GM18526 (cell line): ENCODE measurements around the gene UNC13C.

Experiments used
- POLR2A ChIP-seq: IDR thresholded peaks from 3 replicates; pipeline ENCODE4 v1.6.1; 2011; ENCODE audit not compliant: insufficient read length; ENCODE audit errors: extremely low read depth

UNC13C gene

DNA sequence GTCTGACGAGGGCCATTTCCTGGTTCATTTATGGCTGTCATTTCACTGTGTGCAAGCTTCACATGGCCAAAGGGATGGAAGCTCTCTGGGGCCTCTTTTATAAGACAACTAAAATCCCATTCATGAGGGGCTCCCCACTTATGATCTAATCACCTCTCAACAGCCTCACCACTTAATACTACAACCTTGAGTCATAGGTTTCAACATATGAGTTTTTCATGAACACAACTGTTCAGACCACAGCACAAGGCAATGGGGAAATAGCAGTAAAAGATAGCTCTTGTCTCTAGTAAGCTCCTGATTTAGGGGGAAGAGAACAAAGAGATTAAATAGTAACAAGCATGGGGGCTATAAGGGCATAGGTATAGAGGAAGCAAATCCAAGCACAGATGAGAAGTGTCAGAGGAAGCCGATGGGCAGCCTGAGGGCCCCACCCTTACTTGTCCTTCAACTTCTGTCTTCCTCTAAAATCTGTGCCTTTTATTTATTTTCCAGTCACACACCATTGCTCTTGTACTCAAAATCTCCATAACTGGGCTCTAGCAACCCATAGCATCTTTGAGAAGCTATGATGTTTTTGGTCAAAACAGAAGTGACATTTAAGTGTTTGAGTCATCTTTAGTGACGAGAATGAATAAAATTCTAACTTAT lies 329.1 kb downstream of the UNC13C start:
- no peak for TF ChIP-seq POLR2A

DNA sequence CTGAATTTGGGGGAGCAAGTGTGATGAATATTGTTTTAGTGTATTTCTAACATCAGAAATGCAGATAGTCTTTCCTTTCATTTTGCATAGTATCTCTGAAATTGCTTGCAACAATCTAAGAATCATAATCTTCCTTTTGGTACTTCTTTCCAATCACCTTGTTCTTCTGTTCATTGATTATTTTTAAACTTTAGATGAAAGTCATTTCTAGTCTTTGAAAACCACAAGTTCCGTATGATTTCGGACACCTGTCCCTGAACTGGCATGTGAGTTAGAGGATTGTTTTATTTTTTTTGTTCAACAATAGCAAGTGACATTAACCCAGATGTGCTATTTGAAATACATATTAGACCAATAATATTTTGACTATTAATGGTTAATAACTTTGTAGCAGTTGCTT lies 329.7 kb downstream of the UNC13C start:
- no peak for TF ChIP-seq POLR2A

DNA sequence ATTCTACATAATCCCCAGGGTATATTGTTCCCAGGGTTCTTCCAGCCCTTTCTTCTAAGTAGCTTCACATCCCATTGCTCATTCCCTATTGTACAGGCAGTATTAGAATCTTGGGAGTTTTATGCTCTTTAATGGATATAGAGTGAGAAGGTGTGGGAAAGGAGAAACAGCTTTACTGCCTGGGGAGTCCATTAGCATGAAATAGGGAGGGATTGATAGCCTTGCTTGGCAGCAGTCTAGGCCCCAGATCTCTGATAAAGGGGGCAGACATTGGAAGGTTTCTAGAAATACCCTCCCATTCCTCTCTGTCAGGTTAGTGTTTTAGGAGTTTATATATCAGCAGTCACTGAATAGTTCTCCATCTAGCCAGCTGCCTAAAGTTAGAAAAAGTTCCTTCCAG lies 334.3 kb downstream of the UNC13C start:
- TF ChIP-seq POLR2A: no peak

DNA sequence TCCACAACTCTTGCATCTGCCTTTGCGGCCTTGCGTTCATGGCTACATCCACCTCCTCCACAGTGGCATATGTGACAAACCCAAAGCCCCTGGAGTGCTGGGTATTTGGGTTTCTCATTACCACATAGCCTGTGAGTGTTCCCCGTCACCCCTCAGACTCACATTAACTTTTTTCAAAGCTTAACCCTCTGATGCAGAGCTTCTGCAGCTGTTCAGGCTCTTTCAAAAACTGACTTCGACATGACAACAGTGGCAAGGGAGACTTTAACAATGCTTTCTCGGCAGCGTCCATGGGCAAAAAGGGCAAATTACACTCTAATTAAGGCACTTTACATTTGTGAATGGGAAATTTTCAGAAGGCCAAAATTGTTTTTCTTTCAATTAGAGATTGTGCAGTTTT lies 343.2 kb downstream of the UNC13C start:
- no peak for TF ChIP-seq POLR2A

DNA sequence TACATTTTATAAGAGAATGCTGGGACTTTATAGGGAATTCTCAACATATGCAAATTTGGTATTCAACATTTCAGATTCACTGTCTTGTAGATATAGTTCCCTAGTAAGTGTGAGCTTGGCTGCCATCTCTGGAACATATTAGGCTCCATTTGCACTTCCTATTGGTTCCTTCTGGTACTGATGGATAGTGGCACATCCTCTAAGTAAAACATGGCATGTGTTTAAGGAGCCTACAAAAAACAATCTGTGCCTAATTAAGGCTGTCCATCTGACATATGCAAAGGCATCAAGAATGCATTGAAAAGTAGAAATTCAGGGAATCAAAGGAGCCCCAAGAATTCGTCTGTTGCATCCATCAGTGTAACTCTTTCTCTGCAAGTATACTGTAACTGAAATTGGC lies 344.1 kb downstream of the UNC13C start:
- TF ChIP-seq POLR2A: no peak

DNA sequence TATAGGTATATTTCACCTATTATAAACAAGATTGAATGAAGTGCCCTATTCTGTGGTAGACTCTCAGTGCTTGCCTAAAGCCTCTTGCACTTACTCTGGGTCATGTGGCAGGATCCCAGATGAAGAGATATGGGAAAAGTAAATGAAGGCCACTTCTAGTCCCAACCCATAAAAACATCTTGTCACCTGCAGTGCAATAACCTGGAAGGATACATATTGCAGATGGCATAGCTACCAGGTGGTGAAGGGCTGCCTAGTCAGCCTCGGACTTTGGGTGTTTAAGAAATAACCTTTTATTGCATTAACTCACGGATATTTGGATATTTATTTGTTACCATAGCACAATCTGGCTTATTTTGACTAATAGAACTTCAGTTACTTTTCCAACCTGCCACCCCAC lies 367.1 kb downstream of the UNC13C start:
- TF ChIP-seq POLR2A: no peak

DNA sequence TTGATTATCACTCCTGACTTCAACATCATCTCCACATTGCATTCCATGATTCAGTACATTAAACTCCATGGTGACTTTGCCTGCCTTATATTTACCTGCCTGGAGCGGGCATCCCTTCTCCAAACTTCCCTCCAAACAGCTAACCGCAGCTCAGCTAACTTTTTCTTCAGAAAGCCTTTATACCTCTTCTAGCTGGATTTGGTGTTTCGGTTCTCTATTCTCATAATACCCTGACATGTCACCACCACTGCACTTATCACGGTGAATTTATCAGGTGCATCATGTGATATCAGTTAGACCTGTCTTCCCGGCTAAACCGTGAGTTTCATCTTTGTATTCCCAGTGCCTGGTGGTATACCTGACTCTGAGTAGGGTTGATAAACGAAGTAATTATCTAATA lies 367.6 kb downstream of the UNC13C start:
- TF ChIP-seq POLR2A: no peak

DNA sequence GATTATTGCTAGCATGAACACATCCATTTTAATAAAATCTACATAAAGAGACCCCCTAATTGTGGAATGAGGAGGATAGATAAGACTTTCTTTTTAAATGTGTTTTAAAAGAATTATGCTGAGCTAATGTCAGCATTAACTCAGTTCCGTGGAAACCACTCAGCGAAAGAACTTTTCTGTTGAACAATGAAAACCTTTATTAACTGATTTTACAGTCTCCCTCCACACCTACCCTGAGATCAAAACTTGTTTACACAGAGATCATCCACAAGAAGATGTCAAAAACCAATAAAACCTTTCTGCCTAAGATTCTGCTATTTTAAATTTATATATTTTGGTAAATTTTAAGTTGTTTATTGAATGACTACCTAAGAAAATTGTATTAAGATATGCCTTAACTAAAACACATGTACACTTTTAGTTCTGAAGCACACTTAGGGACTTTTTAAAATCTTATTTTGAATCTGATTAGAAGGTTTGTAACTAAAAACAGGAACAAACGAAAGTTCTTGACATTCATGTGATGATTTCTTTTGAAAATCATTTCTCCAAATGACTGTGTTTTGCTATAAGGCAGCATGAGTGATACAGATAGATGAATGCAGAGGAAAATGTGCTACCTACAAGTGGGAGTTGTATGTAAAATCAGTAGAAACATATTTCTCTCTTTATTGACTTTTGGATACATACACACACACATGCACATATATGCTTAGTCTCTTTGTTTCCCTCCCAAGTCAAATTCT lies 369.0 kb downstream of the UNC13C start:
- no peak for TF ChIP-seq POLR2A

DNA sequence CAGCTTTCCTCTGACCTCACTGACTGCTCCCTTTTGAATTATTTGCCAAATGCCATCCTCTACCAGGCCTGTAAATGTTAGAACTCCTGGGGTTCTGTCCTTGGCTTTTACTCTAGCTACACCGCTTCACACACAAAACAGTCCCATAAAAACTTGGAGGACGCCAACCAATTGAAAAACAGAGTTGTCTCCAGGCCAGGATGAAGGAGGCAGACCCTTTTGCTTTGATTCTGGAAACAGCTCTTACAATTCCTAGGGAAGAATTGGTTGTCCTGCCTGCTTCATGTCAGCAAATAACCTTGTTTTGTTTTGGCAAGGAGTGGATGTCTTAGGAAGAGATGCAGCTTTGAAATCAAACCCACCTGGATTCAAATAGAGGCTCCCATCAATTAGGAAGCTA lies 375.5 kb downstream of the UNC13C start:
- no peak for TF ChIP-seq POLR2A

DNA sequence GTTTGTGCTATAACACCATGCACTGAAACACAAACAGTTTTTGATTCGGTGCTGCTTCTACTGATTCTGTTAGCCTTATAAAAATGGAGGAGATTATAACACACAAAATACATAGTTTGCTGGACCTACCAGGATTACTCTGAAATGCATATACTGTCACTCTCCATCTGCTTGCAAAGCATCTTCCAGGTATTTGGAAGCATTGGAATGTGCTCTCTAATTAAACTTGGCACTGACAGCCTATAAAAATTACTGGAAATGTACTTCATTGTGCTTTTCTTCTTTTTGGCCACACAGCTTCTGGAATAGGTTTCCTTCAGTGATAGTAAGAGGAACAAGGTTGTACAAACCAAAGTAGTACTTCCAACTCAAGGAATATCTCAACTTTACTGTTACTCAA lies 376.1 kb downstream of the UNC13C start:
- no peak for TF ChIP-seq POLR2A

DNA sequence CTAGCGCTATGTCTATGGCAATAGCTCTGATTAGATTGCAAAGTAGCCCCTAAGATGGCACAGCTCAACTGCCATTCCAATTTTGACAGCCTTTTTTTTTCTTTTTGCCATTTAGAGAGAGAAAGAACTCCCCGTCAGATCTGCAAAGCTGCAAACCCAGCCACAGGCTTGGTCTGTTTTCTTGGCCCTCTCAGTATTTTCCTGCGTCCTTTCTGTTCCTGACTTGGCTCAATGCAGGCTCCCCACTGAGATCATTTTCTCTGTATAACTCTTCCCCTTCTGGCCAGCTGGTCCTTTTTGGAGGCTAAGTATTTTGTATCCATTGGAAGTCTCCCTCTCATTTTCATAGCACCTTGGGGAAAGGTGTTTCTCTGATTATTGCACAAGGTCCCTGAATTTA lies 386.7 kb downstream of the UNC13C start:
- no peak for TF ChIP-seq POLR2A

DNA sequence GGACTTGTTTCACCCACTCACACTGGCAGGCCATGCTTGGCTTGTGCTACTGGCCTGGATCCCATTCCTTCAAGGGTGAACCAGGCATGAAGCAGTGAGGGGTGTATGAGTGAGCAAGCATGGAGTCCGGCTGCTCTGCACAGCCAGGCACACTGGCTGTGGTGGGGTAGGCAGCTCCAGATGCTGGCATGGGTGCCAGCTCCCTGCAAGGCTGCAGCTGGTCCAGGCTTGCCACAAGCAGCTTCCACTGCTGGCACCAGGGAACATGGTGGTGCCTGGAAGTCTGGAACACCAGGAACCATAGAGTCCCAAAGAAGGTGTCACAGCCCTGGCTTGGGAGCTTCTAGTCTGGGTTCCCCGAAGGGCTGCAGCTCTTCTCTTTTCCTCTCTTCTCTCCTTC lies 395.1 kb downstream of the UNC13C start:
- TF ChIP-seq POLR2A: no peak

DNA sequence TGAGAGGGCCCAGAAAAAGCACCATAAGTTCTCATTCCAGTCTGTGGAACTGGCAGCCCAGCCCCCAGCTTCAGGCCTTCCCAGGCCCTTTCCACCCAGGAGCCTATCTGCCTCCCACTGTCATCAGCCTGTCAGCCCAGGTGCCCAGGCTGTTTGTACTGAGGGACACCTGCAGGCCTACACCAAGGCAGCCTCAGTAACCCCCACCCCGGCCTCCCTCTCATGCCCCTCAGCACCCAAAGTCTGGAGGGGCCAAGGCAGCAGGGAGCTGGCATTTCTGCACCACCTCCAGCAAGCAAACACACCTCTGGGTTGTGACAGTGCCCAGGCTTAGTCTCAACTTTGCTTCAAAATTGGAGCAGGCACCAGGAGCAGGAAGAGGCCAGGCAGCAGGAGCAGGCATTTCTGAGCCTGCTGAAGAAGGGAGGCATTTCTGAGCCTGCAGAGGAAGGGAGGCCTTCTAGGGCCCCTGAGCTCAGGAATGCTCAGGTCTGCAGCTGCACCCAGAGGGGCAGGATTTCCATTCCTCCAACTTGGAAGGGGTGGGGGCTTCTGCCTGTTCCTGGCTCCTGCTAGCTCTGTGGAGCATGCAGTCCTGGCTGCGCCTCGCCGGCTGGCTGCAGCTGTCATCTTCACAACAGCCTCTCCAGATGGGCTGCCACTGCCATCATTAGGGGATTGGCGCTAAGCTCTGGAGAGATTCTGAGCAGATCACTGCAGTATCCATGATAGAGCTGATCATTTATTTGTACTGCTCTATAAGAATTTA lies 396.1 kb downstream of the UNC13C start:
- no peak for TF ChIP-seq POLR2A

DNA sequence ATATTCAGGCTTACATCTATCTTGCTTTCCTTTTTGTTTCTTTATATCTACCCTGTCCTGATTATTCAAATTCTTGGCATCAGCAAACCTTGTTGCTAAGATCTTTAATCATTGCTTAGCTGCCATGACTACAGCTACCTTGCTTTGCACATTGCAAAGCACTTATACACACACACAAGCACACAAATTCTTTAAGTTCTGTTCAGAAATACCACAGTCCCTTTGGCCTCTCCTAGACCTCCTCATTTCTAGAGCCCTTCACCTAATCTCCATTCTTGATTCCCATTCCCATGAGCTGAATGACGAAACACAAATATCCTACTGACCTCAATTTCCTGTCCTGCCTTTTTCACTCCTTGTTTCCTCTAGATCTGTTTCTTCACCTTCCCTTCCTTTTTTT lies 409.6 kb downstream of the UNC13C start:
- no peak for TF ChIP-seq POLR2A

DNA sequence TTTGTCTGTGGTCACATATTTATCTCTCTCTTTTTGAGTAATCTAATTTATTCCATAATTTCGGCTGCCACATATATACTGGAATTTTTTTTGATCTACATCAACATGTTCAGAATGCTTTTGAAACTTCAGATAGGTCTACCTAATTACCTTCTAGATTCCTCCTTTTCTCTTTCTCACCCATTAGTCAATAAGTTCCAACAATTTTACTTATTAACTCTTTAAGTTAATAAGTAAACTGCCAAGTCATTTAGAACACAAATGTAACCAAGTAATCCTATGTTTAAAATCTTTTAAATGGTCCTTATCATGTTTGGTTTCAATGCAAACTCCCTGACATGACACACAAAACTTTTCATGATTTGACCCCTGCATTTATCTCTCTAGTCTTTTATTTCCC lies 410.5 kb downstream of the UNC13C start:
- no peak for TF ChIP-seq POLR2A

DNA sequence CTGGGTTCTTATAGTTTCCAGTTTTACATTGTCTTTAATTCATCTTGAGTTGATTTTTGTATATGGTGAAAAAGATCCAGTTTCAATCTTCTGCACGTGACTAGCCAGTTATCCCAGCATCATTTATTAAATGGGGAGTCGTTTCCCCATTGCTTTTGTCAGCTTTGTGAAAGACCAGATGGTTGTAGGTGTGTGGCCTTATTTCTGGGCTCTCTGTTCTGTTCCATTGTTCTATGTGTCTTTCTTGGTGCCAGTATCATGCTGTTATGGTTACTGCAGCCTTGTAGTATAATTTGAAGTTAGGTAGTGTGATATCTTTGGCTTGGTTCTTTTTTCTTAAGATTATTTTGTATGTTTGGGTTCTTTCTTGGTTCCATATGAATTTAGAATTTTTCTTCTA lies 432.2 kb downstream of the UNC13C start:
- TF ChIP-seq POLR2A: no peak
